AG08395 (cell line): ENCODE data around the gene KIF22.
"Not testable (repeated sequence)": the region's sequence is repeated elsewhere in the genome, so short reads cannot be mapped to it uniquely, and the experiment has no call there.

ENCODE experiments used
- DNase-seq: peaks from one replicate; pipeline ENCODE4 v3.0.0; 2012; ENCODE audit warnings: mixed read lengths, low spot score

The KIF22 gene

GRCh38 chr16:29815032-29815721 lies 24.6 kb downstream of the KIF22 start:
- DNase-seq: no peak

DNA sequence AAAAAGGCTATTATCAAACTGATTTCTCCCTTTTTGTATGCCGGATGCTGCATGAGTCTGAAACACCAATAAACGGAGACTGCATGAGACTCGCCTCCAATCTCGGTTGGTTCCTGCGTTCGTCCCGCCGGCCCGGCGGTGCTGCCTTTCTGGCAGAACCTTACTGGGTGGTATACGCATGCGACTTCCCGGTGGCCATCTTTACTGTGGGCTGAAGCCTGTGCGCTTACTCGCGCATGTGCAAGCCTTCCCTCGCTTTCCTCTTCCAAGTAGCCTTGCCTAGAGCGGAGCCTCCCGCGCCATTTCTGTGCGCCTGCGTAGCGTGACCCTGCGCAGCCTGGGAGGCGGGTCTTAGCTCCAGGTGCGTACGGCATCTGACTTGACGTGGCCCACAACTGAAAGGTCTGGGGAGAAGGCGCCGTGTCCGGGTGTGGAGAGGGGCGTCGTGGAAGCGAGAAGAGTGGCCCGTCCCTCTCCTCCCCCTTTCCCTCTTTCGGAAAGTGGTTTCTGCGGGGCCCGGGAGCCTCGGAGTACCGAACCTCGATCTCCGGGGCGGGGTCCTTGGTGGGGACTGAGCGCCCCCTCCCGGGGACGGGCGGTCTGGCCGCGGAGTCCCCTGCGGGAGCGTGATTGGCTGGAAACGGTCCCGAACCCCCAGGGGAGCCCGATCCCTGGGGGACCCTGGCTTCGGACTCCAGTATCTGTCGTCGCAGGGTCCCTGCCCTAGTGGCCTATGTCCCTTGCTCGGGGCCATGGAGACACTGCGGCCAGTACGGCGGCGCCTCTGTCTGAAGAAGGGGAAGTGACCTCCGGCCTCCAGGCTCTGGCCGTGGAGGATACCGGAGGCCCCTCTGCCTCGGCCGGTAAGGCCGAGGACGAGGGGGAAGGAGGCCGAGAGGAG lies 25.5 kb downstream of the KIF22 start, which contains the start of gene PAGR1:
PAGR1 (plus strand) TSS at position 360 of the 901 bp plus-strand sequence; CDS start at position 734, 374 bp downstream.
- DNase-seq: peak; percentile 95

GRCh38 chr16:29816694-29817441 lies 26.3 kb downstream of the KIF22 start:
- DNase-seq: peak; percentile 54

DNA sequence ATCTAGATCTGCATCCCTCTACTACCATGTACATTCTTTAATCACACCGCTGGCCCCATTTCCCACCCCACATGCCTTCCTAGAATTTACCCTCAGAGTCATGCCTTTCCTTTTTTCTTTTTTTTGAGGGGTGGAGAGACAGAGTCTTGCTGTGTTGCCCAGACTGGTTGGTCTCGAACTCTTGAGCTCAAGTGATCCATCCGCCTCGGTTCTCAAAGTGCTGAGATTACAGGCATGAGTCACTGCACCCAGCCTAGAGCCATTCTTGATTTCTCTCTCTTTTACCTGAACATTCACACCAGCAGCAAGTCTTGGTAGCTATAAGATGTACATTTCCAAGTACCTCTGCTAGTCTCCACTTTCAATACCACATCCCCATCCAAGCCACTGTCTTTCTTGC lies 27.5 kb downstream of the KIF22 start:
- DNase-seq: no peak

GRCh38 chr16:29819506-29819905 lies 29.0 kb downstream of the KIF22 start:
- no peak for DNase-seq

DNA sequence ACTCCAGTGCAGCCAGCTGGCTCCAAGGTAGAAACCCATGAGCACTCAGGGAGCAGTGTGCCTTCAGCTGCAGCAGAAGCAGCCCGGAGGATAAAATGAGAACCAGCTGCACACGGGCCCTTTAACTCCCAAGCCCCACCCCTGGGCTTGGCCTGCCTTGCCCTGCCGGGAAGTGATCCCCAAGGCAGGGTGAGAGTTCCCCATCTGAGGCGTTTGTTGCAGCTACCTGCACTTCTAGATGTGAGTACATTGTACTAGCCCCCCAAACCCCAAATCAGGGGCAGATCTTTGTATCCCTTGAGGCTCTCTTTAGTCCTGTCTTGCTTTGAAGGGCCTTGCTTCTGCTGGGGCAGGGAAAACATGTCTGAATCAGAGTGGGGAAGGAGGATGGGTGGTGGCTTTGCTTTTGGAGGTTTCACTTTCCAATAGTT lies 29.7 kb downstream of the KIF22 start, which contains the start of gene MVP:
MVP (plus strand) TSS at position 192 of the 431 bp plus-strand sequence. CDS start 10,088 bp downstream, outside the sequence.
- DNase-seq: peak; percentile 71

GRCh38 chr16:29820730-29821642 lies 30.4 kb downstream of the KIF22 start:
- DNase-seq: peak; percentile 50

- peak; percentile 67 for DNase-seq
Measured at GRCh38 chr16:29821643-29822115, 31.1 kb downstream of the KIF22 start.

- peak; percentile 72 for DNase-seq
Measured at GRCh38 chr16:29824589-29825144, 34.1 kb downstream of the KIF22 start.

- DNase-seq: peak; percentile 83
Measured at GRCh38 chr16:29825145-29826044, 34.8 kb downstream of the KIF22 start.

DNA sequence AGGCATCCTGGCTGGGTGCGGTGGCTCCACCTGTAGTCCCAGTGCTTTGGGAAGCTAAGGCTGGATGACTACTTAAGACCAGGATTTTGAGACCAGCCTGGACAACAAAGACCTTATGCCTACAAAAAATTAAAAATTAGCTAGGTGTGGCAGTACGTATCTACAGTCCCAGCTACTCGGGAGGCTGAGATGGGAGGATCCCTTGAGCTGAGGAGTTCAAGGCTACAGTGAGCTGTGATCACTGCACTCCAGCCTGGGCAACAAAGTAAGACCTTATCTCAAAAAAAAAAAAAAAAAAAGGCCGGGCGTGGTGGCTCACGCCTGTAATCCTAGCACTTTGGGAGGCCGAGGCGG lies 35.8 kb downstream of the KIF22 start:
- DNase-seq: no peak

DNA sequence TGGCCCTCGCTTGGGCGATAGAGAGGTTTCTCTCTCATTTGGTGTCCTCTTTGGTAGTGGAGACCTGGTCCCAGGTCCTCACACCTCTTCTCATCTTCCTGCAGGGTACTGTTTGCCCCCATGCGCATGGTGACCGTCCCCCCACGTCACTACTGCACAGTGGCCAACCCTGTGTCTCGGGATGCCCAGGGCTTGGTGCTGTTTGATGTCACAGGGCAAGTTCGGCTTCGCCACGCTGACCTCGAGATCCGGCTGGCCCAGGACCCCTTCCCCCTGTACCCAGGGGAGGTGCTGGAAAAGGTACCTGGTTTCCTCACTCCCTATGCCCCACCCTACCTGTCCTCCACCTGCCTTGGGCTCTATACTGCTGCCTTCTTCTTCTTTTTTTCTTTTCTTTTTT lies 40.2 kb downstream of the KIF22 start:
- no peak for DNase-seq

DNA sequence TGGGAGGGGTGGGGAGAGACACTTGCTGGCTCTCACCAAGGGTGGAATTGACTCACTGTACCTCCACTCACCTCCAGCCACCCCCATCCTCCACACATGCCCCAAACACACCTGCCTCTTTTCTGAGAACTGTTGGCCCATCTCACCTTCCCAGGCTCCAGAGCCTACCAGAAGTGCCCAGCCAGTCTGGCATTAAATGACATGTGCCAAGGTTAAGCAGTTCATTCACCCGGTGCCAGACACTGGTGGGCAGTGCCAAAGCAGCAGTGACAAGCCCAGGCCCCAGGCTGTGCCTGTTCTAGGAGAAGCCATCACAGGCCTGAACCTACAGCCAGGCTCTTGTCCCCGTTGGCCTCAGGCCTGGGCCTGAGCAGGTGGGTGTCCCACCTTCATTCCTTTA lies 40.9 kb downstream of the KIF22 start:
- no peak for DNase-seq

GRCh38 chr16:29833219-29833618 lies 42.7 kb downstream of the KIF22 start:
- not testable (repeated sequence) for DNase-seq

GRCh38 chr16:29834079-29834478 lies 43.5 kb downstream of the KIF22 start:
- DNase-seq: no peak

DNA sequence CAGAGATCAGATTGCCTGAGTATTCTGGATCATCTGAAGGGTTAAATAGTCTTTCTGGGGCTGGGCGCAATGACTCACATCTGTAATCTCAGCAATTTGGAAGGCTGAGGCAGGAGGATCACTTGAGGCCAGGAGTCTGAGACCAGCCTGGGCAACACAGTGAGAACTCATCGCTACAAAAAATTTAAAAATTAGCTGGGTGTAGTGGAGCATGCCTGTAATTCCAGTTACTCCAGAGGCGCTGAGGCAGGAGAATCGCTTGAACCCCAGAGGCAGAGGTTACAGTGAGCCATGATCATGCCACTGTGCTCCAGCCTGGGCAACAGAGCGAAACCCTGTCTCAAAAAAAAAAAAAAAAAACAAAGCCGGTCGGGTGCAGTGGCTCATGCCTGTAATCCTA lies 45.4 kb downstream of the KIF22 start:
- no peak for DNase-seq

DNA sequence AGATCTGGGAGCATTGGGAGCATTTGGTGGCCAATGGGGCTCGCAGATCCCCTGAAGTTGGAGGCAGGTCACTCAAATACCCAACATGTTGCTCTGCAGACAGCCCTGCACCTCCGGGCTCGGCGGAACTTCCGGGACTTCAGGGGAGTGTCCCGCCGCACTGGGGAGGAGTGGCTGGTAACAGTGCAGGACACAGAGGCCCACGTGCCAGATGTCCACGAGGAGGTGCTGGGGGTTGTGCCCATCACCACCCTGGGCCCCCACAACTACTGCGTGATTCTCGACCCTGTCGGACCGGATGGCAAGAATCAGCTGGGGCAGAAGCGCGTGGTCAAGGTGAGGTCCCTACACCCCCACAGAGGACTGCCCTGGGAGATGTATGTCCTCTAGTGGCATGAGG lies 46.1 kb downstream of the KIF22 start:
- DNase-seq: no peak

GRCh38 chr16:29837841-29838240 lies 47.3 kb downstream of the KIF22 start:
- no peak for DNase-seq

GRCh38 chr16:29839822-29840221 lies 49.3 kb downstream of the KIF22 start:
- DNase-seq: no peak

- no peak for DNase-seq
Measured at GRCh38 chr16:29840240-29840639, 49.7 kb downstream of the KIF22 start.
